Fibroblast of villous mesenchyme (primary cell): ENCODE measurements around the gene JMJD1C. TPM values are rescaled to one million over a fixed set of nuclear protein-coding genes. Genes with fewer than 3 reads are reported as not detected.
"Not testable (repeated sequence)": the region's sequence is repeated elsewhere in the genome, so short reads cannot be mapped to it uniquely, and the experiment has no call there.

Experiments
- DNase-seq: peaks from one replicate; pipeline ENCODE4 v3.0.0-alpha.2; 2010; ENCODE audit warnings: low read depth
- H3K4me3 ChIP-seq: 2 replicates; pipeline ENCODE4 v1.5.1; 2011; ENCODE audit warnings: low read depth, mild to moderate bottlenecking, low read length
- CTCF ChIP-seq: IDR thresholded peaks from 2 replicates; pipeline ENCODE4 v1.5.1; 2012; ENCODE audit warnings: low read depth, mild to moderate bottlenecking, low read length; ENCODE audit not compliant: insufficient read depth
- total RNA-seq: library from RNA; depleted of rRNA; stranded (reverse); fragments of >200 nt; gene quantifications from 2 replicates; pipeline ENCODE4 v1.2.3, GENCODE V29; 2012

JMJD1C gene
- total RNA-seq, 1 donor = 98.4 TPM

GRCh38 chr10:63154546-63155387 lies 311.0 kb downstream of the JMJD1C start:
- TF ChIP-seq CTCF = no peak
- no peak overlapping the region for H3K4me3 ChIP-seq
- no peak for DNase-seq

- DNase-seq, H3K4me3 ChIP-seq: not testable (repeated sequence)
These were observed 311.8 kb downstream of the JMJD1C start for GRCh38 chr10:63153868-63154545.

- H3K4me3 ChIP-seq = no peak overlapping the region
- TF ChIP-seq CTCF = no peak
- DNase-seq = no peak
These were observed 315.0 kb downstream of the JMJD1C start for GRCh38 chr10:63150745-63151144.

GRCh38 chr10:63146503-63146902 lies 319.3 kb downstream of the JMJD1C start:
- no peak for TF ChIP-seq CTCF
- no peak for DNase-seq

GRCh38 chr10:63145782-63146181 lies 320.0 kb downstream of the JMJD1C start:
- DNase-seq = peak; percentile 58
- no peak overlapping the region for H3K4me3 ChIP-seq
- no peak for TF ChIP-seq CTCF

More at GRCh38 chr10:63146503-63146902, 319.3 kb downstream of the JMJD1C start:
- H3K4me3 ChIP-seq = no peak overlapping the region

- TF ChIP-seq CTCF = no peak
- no peak overlapping the region for H3K4me3 ChIP-seq
- no peak for DNase-seq
These were observed 321.8 kb downstream of the JMJD1C start for GRCh38 chr10:63143987-63144386.

- no peak for DNase-seq
- H3K4me3 ChIP-seq = no peak overlapping the region
- TF ChIP-seq CTCF = no peak
These were observed 323.6 kb downstream of the JMJD1C start for GRCh38 chr10:63142136-63142535.
